BE2C (cell line): ENCODE results near the gene RMI2.

Experiments used
- DNase-seq: peaks from one replicate; pipeline ENCODE4 v3.0.0-alpha.2; 2020
- H3K27me3 ChIP-seq: fragments of 250-450 bp; sonication (Bioruptor Pico); 2 replicates; pipeline ENCODE4 v1.5.1; 2020; ENCODE audit warnings: mild to moderate bottlenecking
- H3K36me3 ChIP-seq: fragments of 250-450 bp; sonication (Bioruptor Pico); 2 replicates; pipeline ENCODE4 v1.5.1; 2020; ENCODE audit warnings: mild to moderate bottlenecking
- H3K4me1 ChIP-seq: fragments of 250-450 bp; sonication (Bioruptor Pico); 2 replicates; pipeline ENCODE4 v1.5.1; 2020
- H3K4me3 ChIP-seq: 2 replicates; pipeline ENCODE4 v1.5.1; 2011; ENCODE audit warnings: low read depth, low read length
- H3K9me3 ChIP-seq: fragments of 250-450 bp; sonication (Bioruptor Pico); 2 replicates; pipeline ENCODE4 v1.5.1; 2020
- TF ChIP-seq, protein P1 (sequence below): IDR thresholded peaks from 2 replicates; pipeline ENCODE4 v1.5.1; 2012; ENCODE audit warnings: mild to moderate bottlenecking, low read depth, low read length

Gene RMI2

DNA sequence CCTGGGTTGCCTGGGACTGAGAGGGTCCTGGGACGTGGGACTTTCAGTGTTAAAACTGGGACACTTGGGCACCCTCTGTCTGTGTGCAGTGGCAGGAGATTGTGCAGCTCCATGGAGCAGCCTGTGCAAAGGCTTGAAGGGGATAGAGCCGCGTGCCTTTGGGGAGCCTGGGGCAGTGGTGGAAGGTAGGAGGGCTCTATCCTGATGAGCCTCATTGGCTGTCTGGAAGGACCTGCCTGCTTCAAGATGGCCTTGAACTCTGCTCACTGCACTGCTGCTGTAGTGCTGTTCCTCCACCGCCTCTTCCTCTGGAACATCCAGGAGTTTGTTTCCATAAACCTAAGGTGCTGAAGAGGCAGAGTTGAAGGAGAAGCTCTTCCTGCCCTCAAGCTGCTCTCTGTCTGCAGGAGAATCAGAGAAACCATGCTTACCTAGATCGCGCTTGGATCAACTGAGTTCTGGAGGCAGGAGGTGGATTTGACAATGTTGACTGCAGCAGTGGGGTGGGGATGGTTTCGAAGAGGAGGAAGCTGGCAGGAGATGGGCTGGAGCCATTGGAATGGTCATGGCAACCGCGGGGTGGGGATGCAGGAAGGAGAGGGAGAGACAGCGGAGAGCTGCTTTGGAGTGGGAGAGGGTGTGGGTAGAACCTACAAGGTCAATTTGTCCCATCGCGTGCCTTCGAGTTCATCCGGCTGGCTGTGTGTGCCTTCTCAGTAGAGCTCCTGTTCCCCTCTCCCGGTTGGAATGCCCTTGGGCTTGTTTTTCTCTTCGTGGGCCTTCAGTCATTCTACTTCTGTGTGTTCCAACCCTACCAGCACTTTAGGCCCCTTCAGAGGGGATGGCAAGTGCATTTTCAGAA lies 3.7 kb downstream of the RMI2 start:
- TF ChIP-seq, protein P1, sequence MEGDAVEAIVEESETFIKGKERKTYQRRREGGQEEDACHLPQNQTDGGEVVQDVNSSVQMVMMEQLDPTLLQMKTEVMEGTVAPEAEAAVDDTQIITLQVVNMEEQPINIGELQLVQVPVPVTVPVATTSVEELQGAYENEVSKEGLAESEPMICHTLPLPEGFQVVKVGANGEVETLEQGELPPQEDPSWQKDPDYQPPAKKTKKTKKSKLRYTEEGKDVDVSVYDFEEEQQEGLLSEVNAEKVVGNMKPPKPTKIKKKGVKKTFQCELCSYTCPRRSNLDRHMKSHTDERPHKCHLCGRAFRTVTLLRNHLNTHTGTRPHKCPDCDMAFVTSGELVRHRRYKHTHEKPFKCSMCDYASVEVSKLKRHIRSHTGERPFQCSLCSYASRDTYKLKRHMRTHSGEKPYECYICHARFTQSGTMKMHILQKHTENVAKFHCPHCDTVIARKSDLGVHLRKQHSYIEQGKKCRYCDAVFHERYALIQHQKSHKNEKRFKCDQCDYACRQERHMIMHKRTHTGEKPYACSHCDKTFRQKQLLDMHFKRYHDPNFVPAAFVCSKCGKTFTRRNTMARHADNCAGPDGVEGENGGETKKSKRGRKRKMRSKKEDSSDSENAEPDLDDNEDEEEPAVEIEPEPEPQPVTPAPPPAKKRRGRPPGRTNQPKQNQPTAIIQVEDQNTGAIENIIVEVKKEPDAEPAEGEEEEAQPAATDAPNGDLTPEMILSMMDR, result no peak
- no peaks in the 10 kb centered on the region for H3K36me3 ChIP-seq

DNA sequence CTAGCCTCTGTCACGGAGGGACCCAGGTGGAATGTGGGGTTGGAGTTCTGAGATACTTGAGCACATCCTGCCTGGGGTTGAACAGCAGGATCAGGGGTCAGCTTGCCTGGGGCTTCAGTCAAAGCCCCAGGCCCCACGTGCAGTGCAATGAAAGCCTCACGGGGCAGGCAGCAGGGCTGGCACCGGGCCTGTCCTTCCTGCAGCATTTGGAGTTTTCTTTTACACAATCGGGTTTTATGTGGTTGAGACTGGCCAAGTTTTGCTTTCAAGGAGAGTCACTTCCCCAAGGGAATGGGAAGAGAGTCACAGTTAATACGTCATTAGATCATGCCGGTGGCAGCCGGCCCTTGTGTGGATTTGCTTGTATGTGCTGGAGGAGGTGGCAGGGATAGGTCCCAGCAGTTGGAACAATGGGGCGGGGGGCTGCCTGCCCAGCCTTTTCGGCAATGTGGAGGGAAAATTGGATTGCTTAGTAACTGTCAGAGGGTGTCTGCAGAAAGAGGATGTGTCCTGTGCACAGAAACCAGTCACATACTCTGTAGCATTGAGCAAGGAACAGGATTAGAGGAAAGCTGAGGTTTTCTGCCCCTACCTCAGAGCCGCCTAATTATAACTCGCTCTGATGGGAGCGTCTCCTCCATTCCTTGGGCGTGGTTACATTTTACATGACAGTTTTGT lies 4.5 kb downstream of the RMI2 start:
- H3K4me1 ChIP-seq, result no peaks in the 10 kb centered on the region
- H3K9me3 ChIP-seq, result no peaks in the 10 kb centered on the region
- no peak overlapping the region for H3K4me3 ChIP-seq
- DNase-seq, result no peak
- H3K36me3 ChIP-seq, result no peaks in the 10 kb centered on the region
- TF ChIP-seq, protein P1, result no peak
- no peaks in the 10 kb centered on the region for H3K27me3 ChIP-seq

More for the DNA sequence above, 3.7 kb downstream of the RMI2 start:
- H3K9me3 ChIP-seq, result no peaks in the 10 kb centered on the region
- no peaks in the 10 kb centered on the region for H3K4me1 ChIP-seq
- no peaks in the 10 kb centered on the region for H3K27me3 ChIP-seq
- no peak overlapping the region for H3K4me3 ChIP-seq
- no peak for DNase-seq

DNA sequence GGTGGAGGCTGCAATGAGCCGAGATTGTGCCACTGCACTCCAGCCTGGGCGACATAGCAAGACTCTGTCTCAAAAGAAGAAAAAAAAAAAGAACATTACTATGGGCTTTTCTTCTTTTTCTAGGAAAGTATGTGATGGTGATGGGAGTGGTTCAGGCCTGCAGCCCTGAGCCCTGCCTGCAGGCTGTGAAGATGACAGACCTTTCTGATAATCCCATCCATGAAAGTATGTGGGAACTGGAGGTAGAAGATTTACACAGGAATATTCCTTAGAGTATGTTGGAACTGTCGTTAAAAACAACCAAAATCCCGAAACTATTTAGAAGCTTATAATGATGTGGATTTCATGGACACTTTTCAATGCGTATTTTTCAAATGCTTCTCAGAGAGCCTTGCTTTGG lies 5.3 kb downstream of the RMI2 start:
- H3K4me1 ChIP-seq, result no peaks in the 10 kb centered on the region
- H3K4me3 ChIP-seq, result no peak overlapping the region
- no peak for DNase-seq
- H3K9me3 ChIP-seq, result no peaks in the 10 kb centered on the region
- no peaks in the 10 kb centered on the region for H3K36me3 ChIP-seq
- TF ChIP-seq, protein P1, result no peak
- H3K27me3 ChIP-seq, result no peaks in the 10 kb centered on the region

DNA sequence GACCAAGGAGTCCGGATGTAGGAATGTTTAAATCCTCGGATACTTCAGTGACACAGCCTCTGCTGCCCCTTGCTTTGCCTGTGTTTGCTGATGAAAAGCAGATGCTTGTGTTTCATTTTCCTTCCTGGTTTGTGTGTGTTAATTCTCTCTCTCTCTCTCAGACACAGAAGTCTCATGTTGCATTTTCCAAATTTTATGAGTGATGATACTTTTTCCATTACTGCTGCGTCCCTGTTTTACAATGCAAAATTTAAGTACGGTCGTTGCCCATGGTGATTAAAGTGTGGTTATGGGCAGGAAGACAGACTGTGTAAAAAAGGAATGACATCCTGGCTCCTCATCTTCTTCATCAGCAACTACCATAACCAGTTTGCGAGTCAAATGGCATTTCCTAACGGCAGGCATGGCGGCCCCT lies 5.7 kb downstream of the RMI2 start:
- H3K9me3 ChIP-seq, result no peaks in the 10 kb centered on the region
- no peaks in the 10 kb centered on the region for H3K4me1 ChIP-seq
- H3K27me3 ChIP-seq, result no peaks in the 10 kb centered on the region
- TF ChIP-seq, protein P1, result no peak
- H3K36me3 ChIP-seq, result no peaks in the 10 kb centered on the region
- DNase-seq, result no peak
- no peak overlapping the region for H3K4me3 ChIP-seq

DNA sequence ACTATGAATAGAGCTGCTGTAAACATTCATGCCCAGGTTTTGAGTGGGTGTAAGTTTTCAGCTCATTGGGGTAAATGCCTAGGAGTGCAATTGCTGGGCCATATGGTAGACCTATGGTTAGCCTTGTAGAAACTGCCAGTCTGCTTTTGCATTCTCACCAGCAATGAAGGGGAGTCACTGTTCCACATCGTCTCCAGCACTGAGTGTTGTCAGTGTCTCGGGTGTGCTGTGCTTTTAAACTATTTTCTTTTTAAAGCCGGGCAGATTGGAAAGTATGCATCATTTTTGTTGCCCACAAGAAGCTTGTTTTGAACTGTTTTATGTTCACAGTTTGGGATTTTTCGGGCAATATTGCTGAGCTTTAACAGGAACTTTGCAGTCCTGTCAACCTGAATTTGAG lies 7.9 kb downstream of the RMI2 start:
- H3K9me3 ChIP-seq, result no peaks in the 10 kb centered on the region
- H3K27me3 ChIP-seq, result no peaks in the 10 kb centered on the region
- no peak overlapping the region for H3K4me3 ChIP-seq
- H3K36me3 ChIP-seq, result no peaks in the 10 kb centered on the region
- DNase-seq, result no peak
- H3K4me1 ChIP-seq, result no peaks in the 10 kb centered on the region
- TF ChIP-seq, protein P1, result no peak

DNA sequence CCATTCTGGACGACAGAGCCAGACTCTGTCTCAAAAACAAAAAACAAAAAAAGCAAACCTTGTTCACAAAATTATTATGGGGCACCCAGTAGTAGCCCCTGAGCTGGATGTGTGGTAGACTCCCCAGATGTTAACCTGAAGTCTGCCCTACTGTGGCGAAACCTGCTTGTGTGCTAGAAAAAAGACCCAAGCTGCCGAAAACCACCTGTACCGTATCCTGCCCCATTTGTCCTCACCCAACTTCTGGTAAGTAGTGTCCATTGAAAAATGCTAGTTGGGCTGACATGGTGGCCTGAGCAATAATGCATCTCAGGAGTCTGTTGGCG lies 9.1 kb downstream of the RMI2 start:
- H3K4me1 ChIP-seq, result no peaks in the 10 kb centered on the region
- H3K4me3 ChIP-seq, result no peak overlapping the region
- H3K27me3 ChIP-seq, result no peaks in the 10 kb centered on the region
- no peak for DNase-seq
- no peaks in the 10 kb centered on the region for H3K36me3 ChIP-seq
- TF ChIP-seq, protein P1, result no peak
- H3K9me3 ChIP-seq, result no peaks in the 10 kb centered on the region
